Measurements from ENCODE around the gene LPP. TPM values are rescaled to one million over a fixed set of nuclear protein-coding genes. Genes with fewer than 3 reads are reported as not detected.

LPP gene
- total RNA-seq, 3 donors from 2014 or later (not counting 1 experiment from before 2014, with no cell fraction given): 137 to 163 (median 149) TPM

DNA sequence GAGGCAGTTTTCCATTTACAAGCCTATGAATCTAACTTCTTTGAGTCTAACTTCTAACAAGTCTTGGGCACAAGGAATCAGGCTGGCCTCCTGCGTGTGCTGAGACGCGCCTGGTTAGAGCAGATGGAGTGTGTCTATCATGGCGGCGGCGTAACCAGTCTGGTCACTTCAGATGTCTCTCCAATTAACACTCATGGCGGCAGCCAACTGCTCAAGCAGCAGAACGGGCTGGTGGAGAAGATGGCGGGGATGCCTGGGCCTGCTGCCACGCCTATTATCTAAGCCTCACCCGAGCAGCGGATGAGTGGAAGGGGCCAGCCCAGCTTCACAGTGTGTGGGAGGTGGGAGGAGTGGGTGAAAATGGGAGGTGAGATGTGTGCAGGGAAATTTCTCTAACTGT, 771.4 kb downstream of the LPP start:
- Mint-ChIP-seq H3K27ac (no peak overlapping the region), H3K4me3 (no peak overlapping the region), H3K36me3 (no peaks in the 10 kb centered on the region), H3K4me1 (no peaks in the 10 kb centered on the region), H3K27me3 (ENCODE audit: low read depth in 2 of 2) (no peaks in the 10 kb centered on the region), H3K9me3 (no peaks in the 10 kb centered on the region)
- intact Hi-C loops (cut with micrococcal nuclease): no loop called here
- Histone ChIP-seq H3K9me3 (ENCODE audit: control insufficient read depth, insufficient read depth, low read length) (no peaks in the 10 kb centered on the region), H3K27ac (ENCODE audit: low read length) (no peak overlapping the region), H3K4me3 (ENCODE audit: low read length) (no peak overlapping the region), H3K27me3 (ENCODE audit: control insufficient read depth, insufficient read depth, low read length) (no peaks in the 10 kb centered on the region), H3K36me3 (ENCODE audit: control insufficient read depth, insufficient read depth, low read length) (no peaks in the 10 kb centered on the region), H3K4me1 (ENCODE audit: control insufficient read depth, insufficient read depth, low read length) (no peaks in the 10 kb centered on the region)
- DNase-seq (no peak), ATAC-seq (no peak)
- WGBS (ENCODE audit: insufficient coverage): 98% methylated on average over 12 of the region's 12 CpGs
- TF ChIP-seq, protein P1, sequence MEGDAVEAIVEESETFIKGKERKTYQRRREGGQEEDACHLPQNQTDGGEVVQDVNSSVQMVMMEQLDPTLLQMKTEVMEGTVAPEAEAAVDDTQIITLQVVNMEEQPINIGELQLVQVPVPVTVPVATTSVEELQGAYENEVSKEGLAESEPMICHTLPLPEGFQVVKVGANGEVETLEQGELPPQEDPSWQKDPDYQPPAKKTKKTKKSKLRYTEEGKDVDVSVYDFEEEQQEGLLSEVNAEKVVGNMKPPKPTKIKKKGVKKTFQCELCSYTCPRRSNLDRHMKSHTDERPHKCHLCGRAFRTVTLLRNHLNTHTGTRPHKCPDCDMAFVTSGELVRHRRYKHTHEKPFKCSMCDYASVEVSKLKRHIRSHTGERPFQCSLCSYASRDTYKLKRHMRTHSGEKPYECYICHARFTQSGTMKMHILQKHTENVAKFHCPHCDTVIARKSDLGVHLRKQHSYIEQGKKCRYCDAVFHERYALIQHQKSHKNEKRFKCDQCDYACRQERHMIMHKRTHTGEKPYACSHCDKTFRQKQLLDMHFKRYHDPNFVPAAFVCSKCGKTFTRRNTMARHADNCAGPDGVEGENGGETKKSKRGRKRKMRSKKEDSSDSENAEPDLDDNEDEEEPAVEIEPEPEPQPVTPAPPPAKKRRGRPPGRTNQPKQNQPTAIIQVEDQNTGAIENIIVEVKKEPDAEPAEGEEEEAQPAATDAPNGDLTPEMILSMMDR (IDR thresholded peaks at IDR 0.05): no peak

DNA sequence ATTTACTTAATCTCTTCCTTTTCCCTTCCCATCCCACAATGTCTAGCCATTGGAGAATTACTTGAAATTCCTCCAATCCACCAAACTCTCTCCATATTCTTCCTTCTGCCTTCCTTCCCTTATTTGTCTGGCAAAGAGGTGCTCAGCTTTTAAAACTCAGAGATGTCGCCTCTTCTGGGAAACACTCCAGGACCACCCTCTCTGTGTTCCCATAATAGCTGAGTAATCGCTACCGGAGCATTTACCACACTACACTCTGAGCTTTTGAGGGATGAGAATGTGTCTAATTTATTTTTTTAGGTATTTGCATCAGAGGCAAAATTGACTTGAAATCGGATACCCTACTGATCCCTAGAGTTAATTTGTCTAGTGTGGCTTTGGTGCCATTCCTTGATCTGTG, 772.2 kb downstream of the LPP start:
- no peaks in the 10 kb centered on the region for H3K9me3 Mint-ChIP-seq
- H3K9me3 ChIP-seq (ENCODE audit: control insufficient read depth, insufficient read depth, low read length): no peaks in the 10 kb centered on the region
- no peak overlapping the region for H3K27ac Mint-ChIP-seq
- H3K27me3 ChIP-seq (ENCODE audit: control insufficient read depth, insufficient read depth, low read length): no peaks in the 10 kb centered on the region
- H3K36me3 Mint-ChIP-seq: no peaks in the 10 kb centered on the region
- no peak overlapping the region for H3K4me3 Mint-ChIP-seq
- H3K27me3 Mint-ChIP-seq (ENCODE audit: low read depth in 2 of 2): no peaks in the 10 kb centered on the region
- DNase-seq: no peak
- H3K27ac ChIP-seq (ENCODE audit: low read length): no peak overlapping the region
- no peaks in the 10 kb centered on the region for H3K36me3 ChIP-seq (ENCODE audit: control insufficient read depth, insufficient read depth, low read length)
- no peaks in the 10 kb centered on the region for H3K4me1 Mint-ChIP-seq
- intact Hi-C loops (cut with micrococcal nuclease): no loop called here
- WGBS (ENCODE audit: insufficient coverage): 86% methylated on average over 2 of the region's 4 CpGs
- no peak overlapping the region for H3K4me3 ChIP-seq (ENCODE audit: low read length)
- no peaks in the 10 kb centered on the region for H3K4me1 ChIP-seq (ENCODE audit: control insufficient read depth, insufficient read depth, low read length)
- TF ChIP-seq, protein P1 (IDR thresholded peaks at IDR 0.05): no peak
- ATAC-seq: no peak

DNA sequence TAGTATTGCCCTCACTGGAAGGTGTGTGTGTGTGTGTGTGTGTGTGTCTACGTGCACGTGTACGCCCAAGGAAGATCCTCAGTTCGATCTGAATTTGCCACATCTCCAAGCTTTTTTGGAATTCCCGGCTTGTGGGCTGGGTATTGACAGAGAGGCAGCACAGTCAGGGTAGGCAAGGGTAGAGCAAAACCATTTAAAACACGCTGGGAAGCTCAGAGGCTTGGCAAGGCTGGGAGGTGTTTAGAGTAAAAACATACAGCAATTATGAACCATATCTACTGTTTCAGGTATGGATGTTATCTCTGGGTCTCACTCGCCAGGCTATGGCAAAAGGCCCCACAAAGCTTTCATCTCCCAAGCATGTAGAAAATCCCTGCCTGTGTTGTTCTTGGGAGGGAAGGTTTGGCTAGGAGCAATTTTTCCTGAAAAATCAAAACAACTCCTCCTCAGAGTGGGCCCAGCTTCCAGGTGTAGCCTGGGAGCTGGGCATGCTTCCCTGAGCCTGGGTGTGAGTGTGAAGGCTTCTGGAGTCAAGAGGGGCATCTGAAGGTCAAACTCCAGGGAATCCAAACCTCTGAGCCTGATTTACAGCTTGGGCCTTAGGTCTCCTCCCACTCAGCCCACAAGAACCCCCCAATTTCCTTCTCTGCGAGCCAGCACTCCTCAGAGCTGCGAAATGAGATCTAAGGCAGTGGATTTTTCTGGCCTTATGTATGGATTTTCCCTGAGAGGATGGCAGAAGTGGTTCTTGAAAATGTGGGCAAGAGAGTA, 773.0 kb downstream of the LPP start:
- Mint-ChIP-seq H3K27me3 (ENCODE audit: low read depth in 2 of 2) (no peaks in the 10 kb centered on the region), H3K9me3 (no peaks in the 10 kb centered on the region), H3K36me3 (no peaks in the 10 kb centered on the region), H3K27ac (no peak overlapping the region), H3K4me1 (no peaks in the 10 kb centered on the region), H3K4me3 (no peak overlapping the region)
- ATAC-seq (no peak), DNase-seq (no peak)
- TF ChIP-seq, protein P1 (IDR thresholded peaks at IDR 0.05): no peak
- no peaks in the 10 kb centered on the region for H3K36me3 ChIP-seq (ENCODE audit: control insufficient read depth, insufficient read depth, low read length)
- no peaks in the 10 kb centered on the region for H3K4me1 ChIP-seq (ENCODE audit: control insufficient read depth, insufficient read depth, low read length)
- H3K27ac ChIP-seq (ENCODE audit: low read length): no peak overlapping the region
- intact Hi-C loops (cut with micrococcal nuclease): no loop called here
- H3K9me3 ChIP-seq (ENCODE audit: control insufficient read depth, insufficient read depth, low read length): no peaks in the 10 kb centered on the region
- H3K27me3 ChIP-seq (ENCODE audit: control insufficient read depth, insufficient read depth, low read length): no peaks in the 10 kb centered on the region
- H3K4me3 ChIP-seq (ENCODE audit: low read length): no peak overlapping the region
- 85% methylated on average over 8 of the region's 9 CpGs for WGBS (ENCODE audit: insufficient coverage)

DNA sequence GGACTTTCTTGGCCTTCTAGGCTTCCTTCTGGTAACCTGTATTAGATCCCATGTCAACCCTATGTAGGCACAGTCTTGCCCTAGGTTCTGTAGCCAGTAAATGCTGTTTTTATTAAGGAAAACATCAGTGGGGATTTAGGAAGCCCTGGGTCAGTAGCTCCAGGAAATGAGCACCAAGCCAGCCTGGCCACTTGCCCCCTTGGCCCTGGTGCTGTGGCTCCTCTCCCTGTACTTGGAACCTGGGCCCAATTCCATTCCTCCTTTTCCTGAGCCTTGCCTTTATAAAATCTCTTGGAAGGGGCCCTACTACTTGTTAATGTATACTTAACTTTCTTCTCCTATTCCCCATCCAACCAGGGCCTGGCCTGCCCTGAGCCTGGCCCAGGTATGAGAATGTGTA, 774.0 kb downstream of the LPP start:
- Histone ChIP-seq H3K4me3 (ENCODE audit: low read length) (no peak overlapping the region), H3K36me3 (ENCODE audit: control insufficient read depth, insufficient read depth, low read length) (no peaks in the 10 kb centered on the region), H3K9me3 (ENCODE audit: control insufficient read depth, insufficient read depth, low read length) (no peaks in the 10 kb centered on the region), H3K27me3 (ENCODE audit: control insufficient read depth, insufficient read depth, low read length) (no peaks in the 10 kb centered on the region), H3K27ac (ENCODE audit: low read length) (no peak overlapping the region), H3K4me1 (ENCODE audit: control insufficient read depth, insufficient read depth, low read length) (no peaks in the 10 kb centered on the region)
- Mint-ChIP-seq H3K27ac (peak overlapping the region in 1 of 2 donors; percentile 13), H3K4me1 (no peaks in the 10 kb centered on the region), H3K36me3 (no peaks in the 10 kb centered on the region), H3K9me3 (no peaks in the 10 kb centered on the region), H3K27me3 (ENCODE audit: low read depth in 2 of 2) (no peaks in the 10 kb centered on the region), H3K4me3 (no peak overlapping the region)
- ATAC-seq (no peak), DNase-seq (no peak)
- TF ChIP-seq, protein P1 (IDR thresholded peaks at IDR 0.05): no peak
- intact Hi-C loops (cut with micrococcal nuclease): no loop called here
